Stomach (tissue), 9 donors: Measurements from ENCODE around the gene PDE9A. TPM values are rescaled to one million over a fixed set of nuclear protein-coding genes. Genes with fewer than 3 reads are reported as not detected.

Experiments used
- DNase-seq, 2 donors: peaks; one replicate each; pipeline versions ENCODE4 v3.0.0 to v3.0.0-alpha.2; 2013 to 2019
- H3K27ac ChIP-seq, 5 donors: fragments of 200-600 bp in 4 of 5; sonication (generic) in 4 of 5; one replicate each; pipeline ENCODE4 v1.5.1; 2013 to 2019; ENCODE audit warnings: mild to moderate bottlenecking in 1 of 5, moderate library complexity in 1 of 5
- H3K27me3 ChIP-seq, 3 donors: fragments of 200-600 bp; sonication (generic); one replicate each; pipeline ENCODE4 v1.5.1; 2017 to 2019; ENCODE audit warnings: mixed run types in 1 of 3
- H3K36me3 ChIP-seq, 4 donors: fragments of 200-600 bp; sonication (generic); 1 replicate in 3 of 4; 2 replicates in 1 of 4; pipeline ENCODE4 v1.5.1; 2016 to 2019
- H3K4me1 ChIP-seq, 4 donors: fragments of 200-600 bp; sonication (generic); one replicate each; pipeline ENCODE4 v1.5.1; 2016 to 2019
- H3K4me3 ChIP-seq, 4 donors: fragments of 200-600 bp; sonication (generic) in 3 of 4; one replicate each; pipeline ENCODE4 v1.5.1; 2016 to 2019; ENCODE audit warnings: mild to moderate bottlenecking in 1 of 4
- H3K9me3 ChIP-seq, 4 donors: fragments of 200-600 bp; sonication (generic); one replicate each; pipeline ENCODE4 v1.5.1; 2016 to 2019
- EP300 ChIP-seq: sonication (generic); formaldehyde crosslinking; IDR thresholded peaks from one replicate; pipeline ENCODE4 v1.6.1; 2017; ENCODE audit warnings: antibody characterized with exemption
- POLR2A ChIP-seq, 4 donors: fragments of 450-650 bp; IDR thresholded peaks; one replicate each; pipeline ENCODE4 v1.6.1; 2016; ENCODE audit warnings: antibody characterized with exemption in 4 of 4, control low read depth in 2 of 4, mild to moderate bottlenecking in 1 of 4, moderate library complexity in 1 of 4
- POLR2AphosphoS5 ChIP-seq, 3 donors: sonication (generic); formaldehyde crosslinking; IDR thresholded peaks; one replicate each; pipeline ENCODE4 v1.6.1; 2016; ENCODE audit warnings: antibody characterized with exemption in 3 of 3
- WGBS, 5 donors: extraction: QIAGEN DNeasy Blood & Tissue Kit in 3 of 5; methylation state at CpG; one replicate each; pipeline versions ENCODE4 v1.1.5 to v1.1.7; 2013 to 2018; 5-methylcytosine and 5-hydroxymethylcytosine counted together
- intact Hi-C: fragments of 100-400 bp; cut with DNase I; formaldehyde crosslinking; loops from one replicate; pipeline ENCODE4 v1.15.1; 2023; ENCODE audit warnings: low total_unique reads
- polyA plus RNA-seq, 3 donors: library from polyadenylated mRNA; stranded (reverse); fragments of 200-250 nt; gene quantifications; one replicate each; pipeline ENCODE4 v1.2.3, GENCODE V29; 2013
- total RNA-seq, 5 donors: library from RNA; depleted of rRNA; stranded (reverse); fragments of >200 nt; gene quantifications; one replicate each; pipeline versions ENCODE4 v1.1.0 to v1.2.3, GENCODE V29; 2014 to 2016
- TF ChIP-seq, protein P1 (sequence below), 7 experiments: fragments of 450-650 bp in 4 of 7; fragments of 200-600 bp in 3 of 7; sonication (generic) in 3 of 7; IDR thresholded peaks; one replicate each; pipeline ENCODE4 v1.5.1; 2016 to 2019; ENCODE audit warnings: antibody characterized with exemption in 7 of 7, control low read depth in 2 of 7, mild to moderate bottlenecking in 1 of 7
- donor health status: healthy with polysubstance abuse.
- donor health status: Bipolar disorder and iron deficiency.
- donor health status: healthy.

Gene PDE9A
- total and polyA plus RNA-seq, 8 donors, result 6.4 to 77.1 (median 11.9) TPM

DNA sequence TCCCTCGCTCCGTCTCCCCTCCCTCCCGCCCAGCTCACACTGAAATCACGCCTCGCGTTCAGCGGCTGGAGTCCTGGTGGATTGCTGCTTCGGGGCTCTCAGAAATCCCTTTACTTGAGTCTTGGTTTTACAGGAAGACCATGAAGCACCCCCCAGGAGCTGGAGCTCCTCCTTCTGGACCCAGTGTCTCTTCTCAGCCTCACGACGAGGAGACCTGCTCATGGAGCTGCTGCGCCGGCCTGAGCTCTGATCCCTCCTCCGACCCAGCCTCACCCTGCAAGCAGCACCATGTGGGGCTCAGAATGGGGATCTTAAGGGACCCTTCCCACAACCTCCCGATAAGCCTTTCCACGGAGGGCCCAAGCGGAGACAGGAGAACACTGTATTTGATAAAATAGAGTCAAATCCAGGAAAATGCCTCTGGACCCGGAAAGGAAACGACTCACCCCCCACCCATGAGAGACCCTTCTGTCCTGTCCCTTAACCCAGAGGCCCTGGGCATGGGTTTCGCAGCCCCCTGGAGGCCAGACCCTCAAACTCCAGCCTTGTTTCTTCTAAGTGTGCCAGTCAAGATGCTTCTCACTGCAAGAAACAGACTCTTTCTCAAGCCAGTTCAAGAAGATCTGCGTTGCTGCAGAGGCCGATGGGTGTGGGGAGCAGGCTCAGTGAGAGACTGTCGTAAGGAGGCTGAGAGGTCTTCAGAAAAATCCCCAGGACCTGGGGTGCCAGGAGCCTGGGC is 26.1 kb downstream of the PDE9A start:
- Histone ChIP-seq H3K27me3 (peaks cover 0 to 6% (median 0%) of the 10 kb centered on the region in 3 donors), H3K4me1 (peaks cover 0 to 30% (median 10%) of the 10 kb centered on the region in 4 donors), H3K9me3 (no peaks in the 10 kb centered on the region), H3K36me3 (peaks cover 0 to 9% (median 0%) of the 10 kb centered on the region in 4 donors), H3K4me3 (no peak overlapping the region), H3K27ac (no peak overlapping the region)
- intact Hi-C loops, result no loop called here
- WGBS, 5 donors, result 90 to 96% (median 93%) methylated on average over 21 to 22 of the region's 22 CpGs
- no peak for DNase-seq
- no peak for TF ChIP-seq POLR2AphosphoS5 (IDR thresholded peaks at IDR 0.05)
- no peak for TF ChIP-seq EP300
- TF ChIP-seq, protein P1, sequence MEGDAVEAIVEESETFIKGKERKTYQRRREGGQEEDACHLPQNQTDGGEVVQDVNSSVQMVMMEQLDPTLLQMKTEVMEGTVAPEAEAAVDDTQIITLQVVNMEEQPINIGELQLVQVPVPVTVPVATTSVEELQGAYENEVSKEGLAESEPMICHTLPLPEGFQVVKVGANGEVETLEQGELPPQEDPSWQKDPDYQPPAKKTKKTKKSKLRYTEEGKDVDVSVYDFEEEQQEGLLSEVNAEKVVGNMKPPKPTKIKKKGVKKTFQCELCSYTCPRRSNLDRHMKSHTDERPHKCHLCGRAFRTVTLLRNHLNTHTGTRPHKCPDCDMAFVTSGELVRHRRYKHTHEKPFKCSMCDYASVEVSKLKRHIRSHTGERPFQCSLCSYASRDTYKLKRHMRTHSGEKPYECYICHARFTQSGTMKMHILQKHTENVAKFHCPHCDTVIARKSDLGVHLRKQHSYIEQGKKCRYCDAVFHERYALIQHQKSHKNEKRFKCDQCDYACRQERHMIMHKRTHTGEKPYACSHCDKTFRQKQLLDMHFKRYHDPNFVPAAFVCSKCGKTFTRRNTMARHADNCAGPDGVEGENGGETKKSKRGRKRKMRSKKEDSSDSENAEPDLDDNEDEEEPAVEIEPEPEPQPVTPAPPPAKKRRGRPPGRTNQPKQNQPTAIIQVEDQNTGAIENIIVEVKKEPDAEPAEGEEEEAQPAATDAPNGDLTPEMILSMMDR (IDR thresholded peaks at IDR 0.05), result no peak
- no peak for TF ChIP-seq POLR2A (IDR thresholded peaks at IDR 0.05)

DNA sequence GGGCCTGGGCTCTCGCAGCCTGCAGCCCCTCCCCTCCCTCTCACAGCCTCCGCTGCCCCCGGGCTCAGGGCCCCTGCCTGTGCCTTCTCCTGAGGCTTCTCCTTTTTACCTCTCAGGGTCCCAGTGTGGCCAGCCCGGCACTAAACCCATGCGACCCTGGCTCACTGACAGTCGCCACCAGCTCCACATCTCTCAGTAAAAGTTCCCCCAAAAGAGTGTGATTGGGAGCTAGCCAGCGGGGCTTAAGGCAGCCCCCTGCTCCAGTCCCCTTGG is 26.6 kb downstream of the PDE9A start:
- Histone ChIP-seq H3K9me3 (no peaks in the 10 kb centered on the region), H3K4me3 (no peak overlapping the region), H3K36me3 (peaks cover 0 to 9% (median 0%) of the 10 kb centered on the region in 4 donors), H3K27me3 (peaks cover 0 to 6% (median 0%) of the 10 kb centered on the region in 3 donors), H3K27ac (no peak overlapping the region), H3K4me1 (peaks cover 0 to 26% (median 7%) of the 10 kb centered on the region in 4 donors)
- intact Hi-C loops, result no loop called here
- TF ChIP-seq POLR2A (IDR thresholded peaks at IDR 0.05), result no peak
- TF ChIP-seq EP300, result no peak
- TF ChIP-seq, protein P1 (IDR thresholded peaks at IDR 0.05), result no peak
- no peak for TF ChIP-seq POLR2AphosphoS5 (IDR thresholded peaks at IDR 0.05)
- WGBS, 5 donors, result 78 to 96% (median 92%) methylated on average over 5 to 7 of the region's 7 CpGs
- DNase-seq, result no peak

DNA sequence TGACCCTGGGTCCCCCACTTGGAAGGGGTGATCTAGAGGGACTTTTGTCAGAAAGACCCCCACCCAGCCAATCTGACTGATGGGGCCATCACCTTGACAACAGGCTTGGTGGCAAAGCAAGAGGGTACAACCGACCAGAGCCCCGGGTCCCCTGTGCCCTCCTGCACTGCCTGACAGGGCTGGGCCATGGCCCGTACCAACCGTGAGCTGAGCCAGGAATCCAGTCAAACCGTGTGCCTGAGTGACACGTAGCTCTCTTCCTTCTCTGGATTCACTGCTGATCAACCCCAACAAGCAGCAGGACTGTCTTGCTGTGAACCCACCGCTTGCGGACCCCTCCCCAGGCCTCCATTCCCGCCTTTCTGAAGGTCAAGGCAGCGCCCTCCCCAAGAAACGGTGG is 27.0 kb downstream of the PDE9A start:
- Histone ChIP-seq H3K4me3 (no peak overlapping the region), H3K27ac (no peak overlapping the region), H3K4me1 (peaks cover 0 to 21% (median 6%) of the 10 kb centered on the region in 4 donors), H3K9me3 (no peaks in the 10 kb centered on the region), H3K36me3 (peaks cover 0 to 9% (median 0%) of the 10 kb centered on the region in 4 donors), H3K27me3 (peaks cover 0 to 6% (median 0%) of the 10 kb centered on the region in 3 donors)
- no peak for TF ChIP-seq EP300
- TF ChIP-seq POLR2A (IDR thresholded peaks at IDR 0.05), result no peak
- no peak for TF ChIP-seq POLR2AphosphoS5 (IDR thresholded peaks at IDR 0.05)
- TF ChIP-seq, protein P1 (IDR thresholded peaks at IDR 0.05), result no peak
- intact Hi-C loops, result no loop called here
- WGBS, 5 donors, result 87 to 100% (median 95%) methylated on average over 4 to 11 of the region's 11 CpGs
- DNase-seq, result no peak

DNA sequence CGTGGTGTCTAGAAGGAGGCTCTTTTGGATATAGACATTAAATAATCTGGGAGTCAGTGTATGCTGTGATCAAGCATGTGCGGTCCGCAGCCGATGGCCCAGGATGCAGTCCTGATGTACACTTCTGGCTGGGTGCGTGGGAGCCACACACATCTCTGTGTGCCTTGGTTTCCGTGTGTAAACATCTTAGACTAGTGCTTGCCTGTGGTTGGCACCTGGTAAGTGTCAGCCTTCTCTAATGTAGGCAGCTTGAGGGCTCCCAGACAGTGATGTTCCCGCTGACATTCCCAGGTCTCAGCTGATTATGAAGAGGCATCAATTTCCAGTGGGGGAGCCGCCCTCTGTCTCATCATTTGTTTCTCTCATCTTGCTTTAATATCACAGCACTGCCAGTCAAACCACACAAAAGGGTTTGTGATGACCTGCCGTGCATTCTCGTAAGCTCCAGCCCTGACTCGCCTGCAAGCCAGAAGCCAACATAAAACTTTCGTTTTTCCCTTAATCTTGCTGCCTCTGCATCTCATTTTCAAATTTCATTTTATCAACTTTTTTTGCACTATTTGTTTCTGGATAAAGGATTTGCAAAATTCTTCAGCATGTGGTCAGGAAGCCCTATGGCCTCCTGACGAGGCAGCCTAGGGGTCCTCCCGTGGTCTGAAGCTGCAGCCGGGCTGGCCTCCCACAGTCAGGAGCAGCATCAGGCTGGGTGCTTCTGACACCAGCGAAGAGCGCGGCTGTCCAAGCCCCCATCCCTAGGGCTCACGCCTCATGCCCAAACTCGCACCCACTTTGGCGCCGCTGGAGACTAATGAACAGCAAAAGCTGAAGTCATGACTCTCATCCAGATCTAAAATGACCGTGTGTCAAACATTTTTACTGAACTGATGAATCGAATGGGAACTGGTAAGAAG is 28.1 kb downstream of the PDE9A start:
- Histone ChIP-seq H3K4me1 (peaks cover 0 to 21% (median 6%) of the 10 kb centered on the region in 4 donors), H3K4me3 (no peak overlapping the region), H3K36me3 (peaks cover 0 to 15% (median 0%) of the 10 kb centered on the region in 4 donors), H3K9me3 (no peaks in the 10 kb centered on the region), H3K27me3 (peaks cover 0 to 6% (median 0%) of the 10 kb centered on the region in 3 donors), H3K27ac (no peak overlapping the region)
- no peak for DNase-seq
- TF ChIP-seq, protein P1 (IDR thresholded peaks at IDR 0.05), result no peak
- TF ChIP-seq POLR2AphosphoS5 (IDR thresholded peaks at IDR 0.05) (no peak), POLR2A (IDR thresholded peaks at IDR 0.05) (no peak), EP300 (no peak)
- 88 to 93% (median 90%) methylated on average over 23 to 24 of the region's 24 CpGs for WGBS, 5 donors
- intact Hi-C loops, result no loop called here
